Measurements from ENCODE around the gene GFI1.

- no peak for TF ChIP-seq POLR2AphosphoS5 (IDR thresholded peaks at IDR 0.05; ENCODE audit: low read depth, low read length)
- TF ChIP-seq, protein P1, sequence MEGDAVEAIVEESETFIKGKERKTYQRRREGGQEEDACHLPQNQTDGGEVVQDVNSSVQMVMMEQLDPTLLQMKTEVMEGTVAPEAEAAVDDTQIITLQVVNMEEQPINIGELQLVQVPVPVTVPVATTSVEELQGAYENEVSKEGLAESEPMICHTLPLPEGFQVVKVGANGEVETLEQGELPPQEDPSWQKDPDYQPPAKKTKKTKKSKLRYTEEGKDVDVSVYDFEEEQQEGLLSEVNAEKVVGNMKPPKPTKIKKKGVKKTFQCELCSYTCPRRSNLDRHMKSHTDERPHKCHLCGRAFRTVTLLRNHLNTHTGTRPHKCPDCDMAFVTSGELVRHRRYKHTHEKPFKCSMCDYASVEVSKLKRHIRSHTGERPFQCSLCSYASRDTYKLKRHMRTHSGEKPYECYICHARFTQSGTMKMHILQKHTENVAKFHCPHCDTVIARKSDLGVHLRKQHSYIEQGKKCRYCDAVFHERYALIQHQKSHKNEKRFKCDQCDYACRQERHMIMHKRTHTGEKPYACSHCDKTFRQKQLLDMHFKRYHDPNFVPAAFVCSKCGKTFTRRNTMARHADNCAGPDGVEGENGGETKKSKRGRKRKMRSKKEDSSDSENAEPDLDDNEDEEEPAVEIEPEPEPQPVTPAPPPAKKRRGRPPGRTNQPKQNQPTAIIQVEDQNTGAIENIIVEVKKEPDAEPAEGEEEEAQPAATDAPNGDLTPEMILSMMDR (IDR thresholded peaks at IDR 0.05) = no peak
- TF ChIP-seq, protein P2, sequence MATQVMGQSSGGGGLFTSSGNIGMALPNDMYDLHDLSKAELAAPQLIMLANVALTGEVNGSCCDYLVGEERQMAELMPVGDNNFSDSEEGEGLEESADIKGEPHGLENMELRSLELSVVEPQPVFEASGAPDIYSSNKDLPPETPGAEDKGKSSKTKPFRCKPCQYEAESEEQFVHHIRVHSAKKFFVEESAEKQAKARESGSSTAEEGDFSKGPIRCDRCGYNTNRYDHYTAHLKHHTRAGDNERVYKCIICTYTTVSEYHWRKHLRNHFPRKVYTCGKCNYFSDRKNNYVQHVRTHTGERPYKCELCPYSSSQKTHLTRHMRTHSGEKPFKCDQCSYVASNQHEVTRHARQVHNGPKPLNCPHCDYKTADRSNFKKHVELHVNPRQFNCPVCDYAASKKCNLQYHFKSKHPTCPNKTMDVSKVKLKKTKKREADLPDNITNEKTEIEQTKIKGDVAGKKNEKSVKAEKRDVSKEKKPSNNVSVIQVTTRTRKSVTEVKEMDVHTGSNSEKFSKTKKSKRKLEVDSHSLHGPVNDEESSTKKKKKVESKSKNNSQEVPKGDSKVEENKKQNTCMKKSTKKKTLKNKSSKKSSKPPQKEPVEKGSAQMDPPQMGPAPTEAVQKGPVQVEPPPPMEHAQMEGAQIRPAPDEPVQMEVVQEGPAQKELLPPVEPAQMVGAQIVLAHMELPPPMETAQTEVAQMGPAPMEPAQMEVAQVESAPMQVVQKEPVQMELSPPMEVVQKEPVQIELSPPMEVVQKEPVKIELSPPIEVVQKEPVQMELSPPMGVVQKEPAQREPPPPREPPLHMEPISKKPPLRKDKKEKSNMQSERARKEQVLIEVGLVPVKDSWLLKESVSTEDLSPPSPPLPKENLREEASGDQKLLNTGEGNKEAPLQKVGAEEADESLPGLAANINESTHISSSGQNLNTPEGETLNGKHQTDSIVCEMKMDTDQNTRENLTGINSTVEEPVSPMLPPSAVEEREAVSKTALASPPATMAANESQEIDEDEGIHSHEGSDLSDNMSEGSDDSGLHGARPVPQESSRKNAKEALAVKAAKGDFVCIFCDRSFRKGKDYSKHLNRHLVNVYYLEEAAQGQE (IDR thresholded peaks at IDR 0.05; ENCODE audit: insufficient read depth in 1 of 2, low read depth in 2 of 2, low read length in 1 of 2) = no peak
These were observed 32.3 kb upstream of the GFI1 start for GRCh38 chr1:92519043-92519442.
